Measurements from ENCODE around the gene TXNDC8.

GRCh38 chr9:110266795-110267194, 70.9 kb downstream of the TXNDC8 start:
- TF ChIP-seq CTCF (IDR thresholded peaks at IDR 0.05) (no peak), POLR2A (IDR thresholded peaks at IDR 0.05) (no peak), POLR2AphosphoS5 (IDR thresholded peaks at IDR 0.05) (no peak)

Data from breast epithelium (tissue), 3 donors.